Measurements from ENCODE around the gene WWOX.

The WWOX gene

GRCh38 chr16:78390092-78390491, 290.6 kb downstream of the WWOX start:
- Histone ChIP-seq H3K9ac (ENCODE audit: insufficient read length) (no peak overlapping the region), H3K27ac (no peak overlapping the region), H3K36me3 (ENCODE audit: insufficient read depth, low read length) (no peaks in the 10 kb centered on the region; the same call in 1 of the 2 replicates), H3K4me3 (no peak overlapping the region), H3K9me3 (ENCODE audit: low read depth, low read length) (no peaks in the 10 kb centered on the region)
- no peak for DNase-seq (ENCODE audit: low read depth, low spot score)
- TF ChIP-seq EZH2 (IDR thresholded peaks at IDR 0.05) (no peak), FOXP2 (optimal IDR thresholded peaks at IDR 0.05; ENCODE audit: control extremely low read depth, extremely low read length, insufficient read depth) (no peak), POLR2AphosphoS5 (IDR thresholded peaks at IDR 0.05; ENCODE audit: borderline replicate concordance, low read depth, low read length) (no peak)

GRCh38 chr16:78390508-78391324, 291.3 kb downstream of the WWOX start:
- Histone ChIP-seq H3K36me3 (ENCODE audit: insufficient read depth, low read length) (no peaks in the 10 kb centered on the region; the same call in 1 of the 2 replicates), H3K27ac (no peak overlapping the region), H3K9me3 (ENCODE audit: low read depth, low read length) (no peaks in the 10 kb centered on the region), H3K4me3 (no peak overlapping the region), H3K9ac (ENCODE audit: insufficient read length) (no peak overlapping the region)
- no peak for DNase-seq (ENCODE audit: low read depth, low spot score)
- TF ChIP-seq POLR2AphosphoS5 (IDR thresholded peaks at IDR 0.05; ENCODE audit: borderline replicate concordance, low read depth, low read length): no peak
- no peak for TF ChIP-seq EZH2 (IDR thresholded peaks at IDR 0.05)
- TF ChIP-seq FOXP2 (optimal IDR thresholded peaks at IDR 0.05; ENCODE audit: control extremely low read depth, extremely low read length, insufficient read depth): no peak

- TF ChIP-seq FOXP2 (optimal IDR thresholded peaks at IDR 0.05; ENCODE audit: control extremely low read depth, extremely low read length, insufficient read depth) (no peak), EZH2 (IDR thresholded peaks at IDR 0.05) (no peak), POLR2AphosphoS5 (IDR thresholded peaks at IDR 0.05; ENCODE audit: borderline replicate concordance, low read depth, low read length) (no peak)
- Histone ChIP-seq H3K36me3 (ENCODE audit: insufficient read depth, low read length) (no peaks in the 10 kb centered on the region; the same call in 1 of the 2 replicates), H3K4me3 (no peak overlapping the region), H3K27ac (no peak overlapping the region), H3K9ac (ENCODE audit: insufficient read length) (no peak overlapping the region), H3K9me3 (ENCODE audit: low read depth, low read length) (no peaks in the 10 kb centered on the region)
- no peak for DNase-seq (ENCODE audit: low read depth, low spot score)
Measured at GRCh38 chr16:78392585-78393195, 293.2 kb downstream of the WWOX start.

- no peaks in the 10 kb centered on the region; the same call in 1 of the 2 replicates for H3K36me3 ChIP-seq (ENCODE audit: insufficient read depth, low read length)
- no peaks in the 10 kb centered on the region for H3K9me3 ChIP-seq (ENCODE audit: low read depth, low read length)
- TF ChIP-seq POLR2AphosphoS5 (IDR thresholded peaks at IDR 0.05; ENCODE audit: borderline replicate concordance, low read depth, low read length): no peak
- no peak for TF ChIP-seq EZH2 (IDR thresholded peaks at IDR 0.05)
- TF ChIP-seq FOXP2 (optimal IDR thresholded peaks at IDR 0.05; ENCODE audit: control extremely low read depth, extremely low read length, insufficient read depth): no peak
- no peak overlapping the region for H3K4me3 ChIP-seq
- DNase-seq (ENCODE audit: low read depth, low spot score): no peak
- H3K9ac ChIP-seq (ENCODE audit: insufficient read length): no peak overlapping the region
- no peak overlapping the region for H3K27ac ChIP-seq
Measured at GRCh38 chr16:78395035-78395434, 295.6 kb downstream of the WWOX start.

GRCh38 chr16:78396046-78396445, 296.6 kb downstream of the WWOX start:
- Histone ChIP-seq H3K4me3 (no peak overlapping the region), H3K9me3 (ENCODE audit: low read depth, low read length) (no peaks in the 10 kb centered on the region), H3K9ac (ENCODE audit: insufficient read length) (no peak overlapping the region), H3K36me3 (ENCODE audit: insufficient read depth, low read length) (no peaks in the 10 kb centered on the region; the same call in 1 of the 2 replicates), H3K27ac (no peak overlapping the region)
- TF ChIP-seq POLR2AphosphoS5 (IDR thresholded peaks at IDR 0.05; ENCODE audit: borderline replicate concordance, low read depth, low read length) (no peak), FOXP2 (optimal IDR thresholded peaks at IDR 0.05; ENCODE audit: control extremely low read depth, extremely low read length, insufficient read depth) (no peak), EZH2 (IDR thresholded peaks at IDR 0.05) (no peak)
- DNase-seq (ENCODE audit: low read depth, low spot score): no peak

GRCh38 chr16:78396673-78397072, 297.2 kb downstream of the WWOX start:
- DNase-seq (ENCODE audit: low read depth, low spot score): no peak
- Histone ChIP-seq H3K4me3 (no peak overlapping the region), H3K9ac (ENCODE audit: insufficient read length) (no peak overlapping the region), H3K27ac (no peak overlapping the region), H3K9me3 (ENCODE audit: low read depth, low read length) (no peaks in the 10 kb centered on the region), H3K36me3 (ENCODE audit: insufficient read depth, low read length) (no peaks in the 10 kb centered on the region; the same call in 1 of the 2 replicates)
- TF ChIP-seq FOXP2 (optimal IDR thresholded peaks at IDR 0.05; ENCODE audit: control extremely low read depth, extremely low read length, insufficient read depth) (no peak), EZH2 (IDR thresholded peaks at IDR 0.05) (no peak), POLR2AphosphoS5 (IDR thresholded peaks at IDR 0.05; ENCODE audit: borderline replicate concordance, low read depth, low read length) (no peak)

- H3K9ac ChIP-seq (ENCODE audit: insufficient read length): no peak overlapping the region
- no peak for TF ChIP-seq EZH2 (IDR thresholded peaks at IDR 0.05)
- no peak for TF ChIP-seq POLR2AphosphoS5 (IDR thresholded peaks at IDR 0.05; ENCODE audit: borderline replicate concordance, low read depth, low read length)
- TF ChIP-seq FOXP2 (optimal IDR thresholded peaks at IDR 0.05; ENCODE audit: control extremely low read depth, extremely low read length, insufficient read depth): no peak
- no peak for DNase-seq (ENCODE audit: low read depth, low spot score)
- H3K4me3 ChIP-seq: no peak overlapping the region
- H3K9me3 ChIP-seq (ENCODE audit: low read depth, low read length): no peaks in the 10 kb centered on the region
- H3K27ac ChIP-seq: no peak overlapping the region
- H3K36me3 ChIP-seq (ENCODE audit: insufficient read depth, low read length): no peaks in the 10 kb centered on the region
Measured at GRCh38 chr16:78399384-78399783, 299.9 kb downstream of the WWOX start.

- Histone ChIP-seq H3K36me3 (ENCODE audit: insufficient read depth, low read length) (no peaks in the 10 kb centered on the region), H3K4me3 (no peak overlapping the region), H3K27ac (no peak overlapping the region), H3K9ac (ENCODE audit: insufficient read length) (no peak overlapping the region), H3K9me3 (ENCODE audit: low read depth, low read length) (no peaks in the 10 kb centered on the region)
- DNase-seq (ENCODE audit: low read depth, low spot score): no peak
- no peak for TF ChIP-seq POLR2AphosphoS5 (IDR thresholded peaks at IDR 0.05; ENCODE audit: borderline replicate concordance, low read depth, low read length)
- no peak for TF ChIP-seq EZH2 (IDR thresholded peaks at IDR 0.05)
- TF ChIP-seq FOXP2 (optimal IDR thresholded peaks at IDR 0.05; ENCODE audit: control extremely low read depth, extremely low read length, insufficient read depth): no peak
Measured at GRCh38 chr16:78402833-78403232, 303.4 kb downstream of the WWOX start.

Data from SK-N-MC (cell line).